GM18511 (cell line): ENCODE results near the gene SPRY4.
"Not testable (repeated sequence)": the region's sequence is repeated elsewhere in the genome, so short reads cannot be mapped to it uniquely, and the experiment has no call there.

Experiments used
- ATAC-seq: cut with Tn5 transposase; IDR thresholded peaks from one replicate; pipeline ENCODE4 v1.9.1; 2021; ENCODE audit warnings: mild to moderate bottlenecking, moderate library complexity; ENCODE audit not compliant: unreplicated experiment

Gene SPRY4

GRCh38 chr5:142264084-142264483 lies 60.7 kb downstream of the SPRY4 start:
- not testable (repeated sequence) for ATAC-seq

- no peak for ATAC-seq
Measured at GRCh38 chr5:142263346-142263745, 61.5 kb downstream of the SPRY4 start.

- no peak for ATAC-seq
Measured at GRCh38 chr5:142262683-142263082, 62.1 kb downstream of the SPRY4 start.
